ENCODE measurements around the gene SERAC1. TPM values are rescaled to one million over a fixed set of nuclear protein-coding genes. Genes with fewer than 3 reads are reported as not detected.

Gene SERAC1
- total and polyA plus RNA-seq, 12 donors = 2.0 to 6.0 (median 4.8) TPM

DNA sequence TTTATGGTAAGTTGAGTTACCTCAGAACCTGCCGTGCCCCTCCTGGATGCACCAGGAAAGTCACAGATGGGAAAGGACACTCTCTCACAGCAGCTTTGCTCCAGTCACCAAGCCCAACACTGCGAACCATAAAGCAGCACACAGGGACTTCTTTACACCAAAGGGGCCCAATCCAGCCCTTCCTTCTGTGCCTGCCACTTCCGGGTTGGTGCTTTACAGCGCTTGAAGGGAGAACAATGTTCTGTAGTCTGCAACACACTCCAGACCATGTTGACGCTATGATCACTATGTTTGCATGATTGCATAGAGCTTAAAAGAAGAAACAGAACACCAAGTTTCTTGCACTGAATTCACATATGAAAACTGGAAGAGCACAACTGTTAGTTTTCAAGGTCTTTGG is 57.1 kb downstream of the SERAC1 start:
- TF ChIP-seq, protein P1, sequence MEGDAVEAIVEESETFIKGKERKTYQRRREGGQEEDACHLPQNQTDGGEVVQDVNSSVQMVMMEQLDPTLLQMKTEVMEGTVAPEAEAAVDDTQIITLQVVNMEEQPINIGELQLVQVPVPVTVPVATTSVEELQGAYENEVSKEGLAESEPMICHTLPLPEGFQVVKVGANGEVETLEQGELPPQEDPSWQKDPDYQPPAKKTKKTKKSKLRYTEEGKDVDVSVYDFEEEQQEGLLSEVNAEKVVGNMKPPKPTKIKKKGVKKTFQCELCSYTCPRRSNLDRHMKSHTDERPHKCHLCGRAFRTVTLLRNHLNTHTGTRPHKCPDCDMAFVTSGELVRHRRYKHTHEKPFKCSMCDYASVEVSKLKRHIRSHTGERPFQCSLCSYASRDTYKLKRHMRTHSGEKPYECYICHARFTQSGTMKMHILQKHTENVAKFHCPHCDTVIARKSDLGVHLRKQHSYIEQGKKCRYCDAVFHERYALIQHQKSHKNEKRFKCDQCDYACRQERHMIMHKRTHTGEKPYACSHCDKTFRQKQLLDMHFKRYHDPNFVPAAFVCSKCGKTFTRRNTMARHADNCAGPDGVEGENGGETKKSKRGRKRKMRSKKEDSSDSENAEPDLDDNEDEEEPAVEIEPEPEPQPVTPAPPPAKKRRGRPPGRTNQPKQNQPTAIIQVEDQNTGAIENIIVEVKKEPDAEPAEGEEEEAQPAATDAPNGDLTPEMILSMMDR (IDR thresholded peaks at IDR 0.05) = no peak
- Histone ChIP-seq H3K4me1 (no peaks in the 10 kb centered on the region), H3K27me3 (no peaks in the 10 kb centered on the region), H3K4me3 (no peak overlapping the region), H3K27ac (no peak overlapping the region), H3K36me3 (peaks cover 0 to 67% (median 4%) of the 10 kb centered on the region in 9 donors), H3K9me3 (no peaks in the 10 kb centered on the region)
- intact Hi-C loops (cut with DNase I) = no loop called here
- DNase-seq = no peak
- ATAC-seq = no peak
- 92 to 93% methylated on average over 5 of the region's 5 CpGs for WGBS, 2 donors

DNA sequence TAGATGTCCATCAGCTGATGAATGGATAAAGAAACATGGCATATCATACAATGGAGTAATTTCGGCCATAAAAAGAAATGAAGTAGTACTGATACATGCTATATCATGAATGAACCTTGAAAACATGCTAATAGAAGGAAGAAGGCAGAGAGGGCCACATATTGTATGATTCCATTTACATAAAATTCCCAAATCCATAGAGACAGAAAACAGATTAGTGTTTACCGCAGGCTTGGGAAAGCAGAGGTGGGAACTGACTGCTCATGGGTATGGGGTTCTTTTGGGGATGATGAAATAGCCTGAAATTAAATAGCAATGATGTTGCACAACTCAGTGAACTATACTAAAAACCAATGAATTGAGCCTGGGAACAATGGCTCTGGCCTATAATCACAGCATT is 58.3 kb downstream of the SERAC1 start:
- H3K4me1 ChIP-seq = no peaks in the 10 kb centered on the region
- no peak for DNase-seq
- no peaks in the 10 kb centered on the region for H3K27me3 ChIP-seq
- no peak overlapping the region for H3K4me3 ChIP-seq
- no peaks in the 10 kb centered on the region for H3K9me3 ChIP-seq
- peaks cover 0 to 55% (median 4%) of the 10 kb centered on the region in 9 donors for H3K36me3 ChIP-seq
- TF ChIP-seq, protein P1 (IDR thresholded peaks at IDR 0.05) = no peak
- no peak for ATAC-seq
- no peak overlapping the region for H3K27ac ChIP-seq
- intact Hi-C loops (cut with DNase I) = no loop called here
- WGBS, 2 donors = 73 to 94% methylated on average over 2 of the region's 2 CpGs

DNA sequence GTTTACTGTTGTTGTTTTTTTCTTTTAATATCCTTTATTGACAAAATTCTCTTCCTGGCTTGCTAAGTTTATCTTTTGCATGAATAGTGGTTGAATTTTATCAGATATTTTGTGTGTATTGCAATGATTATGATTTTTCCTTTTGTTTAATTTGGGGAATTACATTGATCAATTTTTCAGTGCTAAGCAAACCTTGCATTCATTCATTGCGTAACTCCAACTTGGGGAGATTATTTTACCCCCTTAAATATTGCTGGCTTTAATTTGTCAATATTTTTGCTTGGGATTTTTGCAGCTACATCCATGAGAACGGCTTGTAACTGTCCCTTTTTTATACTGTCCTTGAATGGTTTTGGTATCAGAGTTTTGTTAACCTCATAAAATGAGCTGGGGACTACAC is 63.4 kb downstream of the SERAC1 start:
- H3K4me1 ChIP-seq = no peaks in the 10 kb centered on the region
- WGBS, 2 donors = 91 to 94% methylated on average over 2 of the region's 2 CpGs
- peaks cover 0 to 20% (median 3%) of the 10 kb centered on the region in 9 donors for H3K36me3 ChIP-seq
- H3K4me3 ChIP-seq = no peak overlapping the region
- TF ChIP-seq, protein P1 (IDR thresholded peaks at IDR 0.05) = no peak
- no peaks in the 10 kb centered on the region for H3K9me3 ChIP-seq
- intact Hi-C loops (cut with DNase I) = no loop called here
- no peak for DNase-seq
- ATAC-seq = no peak
- no peaks in the 10 kb centered on the region for H3K27me3 ChIP-seq
- H3K27ac ChIP-seq = no peak overlapping the region

DNA sequence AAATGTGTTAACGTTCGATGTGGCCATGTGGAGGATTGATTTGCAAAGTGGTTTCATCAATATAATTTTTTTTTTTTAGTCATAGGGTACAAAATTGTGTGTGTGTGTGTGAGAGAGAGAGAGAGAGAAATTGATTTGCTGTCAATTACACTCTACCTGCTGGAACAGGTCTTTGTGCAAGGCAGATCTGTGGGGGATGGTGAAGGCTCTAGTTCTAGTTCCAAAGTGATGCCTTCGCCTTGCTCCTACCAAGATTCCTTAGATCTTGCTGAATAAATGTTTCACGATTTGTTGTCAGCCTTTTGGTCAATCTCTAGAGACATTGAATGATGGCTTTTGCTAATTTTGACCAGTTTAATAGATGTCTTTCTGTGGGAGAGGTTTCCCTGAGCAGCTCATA is 64.8 kb downstream of the SERAC1 start:
- Histone ChIP-seq H3K4me3 (no peak overlapping the region), H3K27me3 (no peaks in the 10 kb centered on the region), H3K27ac (no peak overlapping the region), H3K4me1 (no peaks in the 10 kb centered on the region), H3K36me3 (peaks cover 0 to 18% (median 0%) of the 10 kb centered on the region in 9 donors), H3K9me3 (no peaks in the 10 kb centered on the region)
- TF ChIP-seq, protein P1 (IDR thresholded peaks at IDR 0.05) = no peak
- DNase-seq (no peak), ATAC-seq (no peak)
- intact Hi-C loops (cut with DNase I) = no loop called here
- WGBS, 2 donors = 96% methylated on average over 4 of the region's 4 CpGs

Measured in heart right ventricle (tissue), 16 donors.